ENCODE data around the gene SEPTIN6.

DNA sequence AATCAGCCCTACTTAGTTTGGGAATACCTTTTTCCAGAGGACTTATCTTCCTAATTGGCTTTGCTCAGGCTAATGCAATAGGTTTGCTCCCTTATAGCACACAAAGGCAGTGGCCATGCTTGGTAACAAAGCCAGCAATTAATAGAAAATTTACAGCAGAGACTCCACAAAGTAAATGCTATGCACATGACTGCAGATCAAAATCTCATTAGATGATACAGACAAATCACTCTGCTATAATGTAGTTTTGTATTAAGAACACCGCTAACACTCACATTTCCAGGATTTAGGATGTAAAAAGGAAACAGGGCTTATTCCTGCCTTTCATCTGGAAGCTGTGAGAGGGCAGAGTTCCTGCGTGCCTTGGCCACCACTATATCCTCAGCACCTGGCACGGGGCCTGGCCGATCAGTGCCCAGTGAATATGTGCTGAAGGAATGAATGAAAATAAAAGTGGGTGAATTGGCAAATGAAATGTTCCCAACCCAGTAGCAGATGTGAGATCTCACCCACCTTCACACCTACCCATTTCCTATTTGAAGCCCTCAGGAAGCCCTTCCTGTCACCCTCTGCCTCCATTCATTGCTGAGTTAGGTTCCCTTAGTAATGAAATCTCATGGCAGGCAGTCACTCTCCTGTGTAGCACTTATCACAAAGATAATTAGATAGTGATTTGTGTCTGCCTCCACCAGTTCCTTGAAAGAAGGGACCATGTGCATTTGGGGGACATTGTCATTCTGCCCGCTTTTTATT is 5.1 kb downstream of the SEPTIN6 start:
- TF ChIP-seq, protein P1, sequence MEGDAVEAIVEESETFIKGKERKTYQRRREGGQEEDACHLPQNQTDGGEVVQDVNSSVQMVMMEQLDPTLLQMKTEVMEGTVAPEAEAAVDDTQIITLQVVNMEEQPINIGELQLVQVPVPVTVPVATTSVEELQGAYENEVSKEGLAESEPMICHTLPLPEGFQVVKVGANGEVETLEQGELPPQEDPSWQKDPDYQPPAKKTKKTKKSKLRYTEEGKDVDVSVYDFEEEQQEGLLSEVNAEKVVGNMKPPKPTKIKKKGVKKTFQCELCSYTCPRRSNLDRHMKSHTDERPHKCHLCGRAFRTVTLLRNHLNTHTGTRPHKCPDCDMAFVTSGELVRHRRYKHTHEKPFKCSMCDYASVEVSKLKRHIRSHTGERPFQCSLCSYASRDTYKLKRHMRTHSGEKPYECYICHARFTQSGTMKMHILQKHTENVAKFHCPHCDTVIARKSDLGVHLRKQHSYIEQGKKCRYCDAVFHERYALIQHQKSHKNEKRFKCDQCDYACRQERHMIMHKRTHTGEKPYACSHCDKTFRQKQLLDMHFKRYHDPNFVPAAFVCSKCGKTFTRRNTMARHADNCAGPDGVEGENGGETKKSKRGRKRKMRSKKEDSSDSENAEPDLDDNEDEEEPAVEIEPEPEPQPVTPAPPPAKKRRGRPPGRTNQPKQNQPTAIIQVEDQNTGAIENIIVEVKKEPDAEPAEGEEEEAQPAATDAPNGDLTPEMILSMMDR (conservative IDR thresholded peaks at IDR 0.05; ENCODE audit: low read depth, low read length), result no peak
- TF ChIP-seq EZH2 (IDR thresholded peaks at IDR 0.05; ENCODE audit: borderline replicate concordance, low read depth, low read length, poor library complexity, severe bottlenecking), result no peak

All from A673 (cell line).